ENCODE measurements around the gene TEX14. TPM values are rescaled to one million over a fixed set of nuclear protein-coding genes. Genes with fewer than 3 reads are reported as not detected.

TEX14 gene
- total and polyA plus RNA-seq, 4 experiments from 2014 or later: 1.3 to 1.6 TPM; not detected in 2

- no peaks in the 10 kb centered on the region for H3K36me3 ChIP-seq (ENCODE audit: insufficient read depth, low read length)
- Mint-ChIP-seq H3K27me3 (peaks cover 0 to 2% of the 10 kb centered on the region in 2 donors), H3K9me3 (peaks cover 0 to 2% (median 0%) of the 10 kb centered on the region in 8 donors), H3K4me1 (peaks cover 6 to 24% (median 14%) of the 10 kb centered on the region in 4 donors), H3K27ac (no peak overlapping the region), H3K36me3 (peaks cover 0 to 12% of the 10 kb centered on the region in 2 donors), H3K4me3 (peak overlapping the region in 1 of 8 donors; percentile 26)
- no peak overlapping the region for H3K27ac ChIP-seq (ENCODE audit: low read depth, low read length)
- POLR2A ChIA-PET (ENCODE audit: partially characterized antibody): no interaction called here
- peaks cover 14% of the 10 kb centered on the region for H3K4me1 ChIP-seq (ENCODE audit: insufficient read depth, low read length)
- no peak for DNase-seq
- CTCF ChIA-PET (ENCODE audit: partially characterized antibody): interaction anchor here (1.2 kb wide), 1 partner anchor 56 kb away, joined by 3 read pairs; no protein-coding TSS in a partner anchor
- intact Hi-C loops (cut with micrococcal nuclease): no loop called here
- no peaks in the 10 kb centered on the region for H3K27me3 ChIP-seq (ENCODE audit: insufficient read depth, low read length)
- no peak overlapping the region for H3K4me3 ChIP-seq (ENCODE audit: low read length in 2 of 2)
- H3K9me3 ChIP-seq (ENCODE audit: control insufficient read depth in 1 of 2, low read length in 2 of 2): no peaks in the 10 kb centered on the region
Observed at GRCh38 chr17:58521680-58522079, 170.2 kb downstream of the TEX14 start.

GRCh38 chr17:58520843-58521430 lies 170.9 kb downstream of the TEX14 start:
- intact Hi-C loops (cut with micrococcal nuclease): no loop called here
- no peaks in the 10 kb centered on the region for H3K9me3 ChIP-seq (ENCODE audit: control insufficient read depth in 1 of 2, low read length in 2 of 2)
- peaks cover 0 to 2% (median 0%) of the 10 kb centered on the region in 8 donors for H3K9me3 Mint-ChIP-seq
- peaks cover 13 to 31% (median 21%) of the 10 kb centered on the region in 4 donors for H3K4me1 Mint-ChIP-seq
- peak overlapping the region in 3 of 8 donors; percentile 20 to 46 (median 42) for H3K4me3 Mint-ChIP-seq
- H3K4me3 ChIP-seq (ENCODE audit: low read length in 2 of 2): no peak overlapping the region
- POLR2A ChIA-PET (ENCODE audit: partially characterized antibody): no interaction called here
- no peaks in the 10 kb centered on the region for H3K27me3 ChIP-seq (ENCODE audit: insufficient read depth, low read length)
- peak overlapping the region in 4 of 7 donors; percentile 22 to 32 (median 30) for H3K27ac Mint-ChIP-seq
- H3K27ac ChIP-seq (ENCODE audit: low read depth, low read length): no peak overlapping the region
- no peaks in the 10 kb centered on the region for H3K36me3 ChIP-seq (ENCODE audit: insufficient read depth, low read length)
- CTCF ChIA-PET (ENCODE audit: partially characterized antibody): interaction anchor here (1.5 kb wide), 1 partner anchor 482 kb away, joined by 3 read pairs; no protein-coding TSS in a partner anchor
- DNase-seq: no peak
- peaks cover 0 to 12% of the 10 kb centered on the region in 2 donors for H3K36me3 Mint-ChIP-seq
- H3K4me1 ChIP-seq (ENCODE audit: insufficient read depth, low read length): peaks cover 22% of the 10 kb centered on the region
- peaks cover 0 to 2% of the 10 kb centered on the region in 2 donors for H3K27me3 Mint-ChIP-seq

GRCh38 chr17:58517928-58518609 lies 173.8 kb downstream of the TEX14 start:
- peaks cover 26 to 54% (median 36%) of the 10 kb centered on the region in 4 donors for H3K4me1 Mint-ChIP-seq
- peak overlapping the region; percentile 65 for H3K27ac ChIP-seq (ENCODE audit: low read depth, low read length)
- POLR2A ChIA-PET (ENCODE audit: partially characterized antibody): interaction anchor here (0.6 to 3.4 kb wide), 27 partner anchors 12 to 668 kb away, joined by 3 to 67 read pairs (median 9); partner anchors contain the start of genes HSF5, MKS1, MRPS23 and PRR11

GRCh38 chr17:58517378-58517927 lies 174.4 kb downstream of the TEX14 start:
- intact Hi-C loops (cut with micrococcal nuclease): loop anchor here (1.0 to 10.0 kb wide), 5 partner anchors 590 to 1685 kb away; partner anchors contain the start of genes AKAP1, C17orf67, CLTC and DGKE
- Histone ChIP-seq H3K36me3 (ENCODE audit: insufficient read depth, low read length) (no peaks in the 10 kb centered on the region), H3K9me3 (ENCODE audit: control insufficient read depth in 1 of 2, low read length in 2 of 2) (no peaks in the 10 kb centered on the region), H3K4me3 (ENCODE audit: low read length in 2 of 2) (peak overlapping the region; percentile 82 to 98), H3K27me3 (ENCODE audit: insufficient read depth, low read length) (no peaks in the 10 kb centered on the region), H3K27ac (ENCODE audit: low read depth, low read length) (peak overlapping the region; percentile 65), H3K4me1 (ENCODE audit: insufficient read depth, low read length) (peaks cover 51% of the 10 kb centered on the region)
- peaks cover 0 to 2% of the 10 kb centered on the region in 2 donors for H3K27me3 Mint-ChIP-seq
- ChIA-PET POLR2A (ENCODE audit: partially characterized antibody) (interaction anchor here (0.6 to 3.4 kb wide), 18 partner anchors 11 to 667 kb away, joined by 3 to 67 read pairs (median 10); partner anchors contain the start of genes HSF5, MKS1, MRPS23 and PRR11), CTCF (ENCODE audit: partially characterized antibody) (interaction anchor here (1.1 to 2.8 kb wide), 4 partner anchors 29 to 488 kb away, joined by 3 to 40 read pairs (median 16); partner anchors contain the start of gene HSF5)
- H3K36me3 Mint-ChIP-seq: peaks cover 0 to 22% of the 10 kb centered on the region in 2 donors
- H3K9me3 Mint-ChIP-seq: peaks cover 0 to 2% (median 0%) of the 10 kb centered on the region in 8 donors
- H3K27ac Mint-ChIP-seq: peak overlapping the region; percentile 90 to 99 (median 97)
- no peak for DNase-seq
- peaks cover 30 to 59% (median 42%) of the 10 kb centered on the region in 4 donors for H3K4me1 Mint-ChIP-seq
- H3K4me3 Mint-ChIP-seq: peak overlapping the region; percentile 88 to 100 (median 96)

More at GRCh38 chr17:58517928-58518609, 173.8 kb downstream of the TEX14 start:
- DNase-seq: peak; percentile 100
- peaks cover 46% of the 10 kb centered on the region for H3K4me1 ChIP-seq (ENCODE audit: insufficient read depth, low read length)
- H3K9me3 ChIP-seq (ENCODE audit: control insufficient read depth in 1 of 2, low read length in 2 of 2): no peaks in the 10 kb centered on the region
- no peaks in the 10 kb centered on the region for H3K27me3 ChIP-seq (ENCODE audit: insufficient read depth, low read length)
- H3K27ac Mint-ChIP-seq: peak overlapping the region; percentile 90 to 99 (median 97)
- H3K27me3 Mint-ChIP-seq: peaks cover 0 to 2% of the 10 kb centered on the region in 2 donors
- H3K9me3 Mint-ChIP-seq: peaks cover 0 to 2% (median 0%) of the 10 kb centered on the region in 8 donors
- peaks cover 0 to 18% of the 10 kb centered on the region in 2 donors for H3K36me3 Mint-ChIP-seq
- peak overlapping the region; percentile 88 to 100 (median 96) for H3K4me3 Mint-ChIP-seq
- CTCF ChIA-PET (ENCODE audit: partially characterized antibody): interaction anchor here (1.0 to 2.8 kb wide), 21 partner anchors 11 to 638 kb away, joined by 3 to 40 read pairs (median 5); partner anchors contain the start of genes HSF5, RAD51C and TEX14
- intact Hi-C loops (cut with micrococcal nuclease): loop anchor here (1.0 to 10.0 kb wide), 23 partner anchors 14 to 1686 kb away; partner anchors contain the start of genes AKAP1, C17orf67, CLTC and DGKE
- peak overlapping the region; percentile 82 to 98 for H3K4me3 ChIP-seq (ENCODE audit: low read length in 2 of 2)
- no peaks in the 10 kb centered on the region for H3K36me3 ChIP-seq (ENCODE audit: insufficient read depth, low read length)

- H3K4me1 Mint-ChIP-seq: peaks cover 30 to 65% (median 44%) of the 10 kb centered on the region in 4 donors
- peaks cover 1 to 28% of the 10 kb centered on the region in 2 donors for H3K36me3 Mint-ChIP-seq
- Histone ChIP-seq H3K9me3 (ENCODE audit: control insufficient read depth in 1 of 2, low read length in 2 of 2) (no peaks in the 10 kb centered on the region), H3K4me1 (ENCODE audit: insufficient read depth, low read length) (peaks cover 51% of the 10 kb centered on the region), H3K36me3 (ENCODE audit: insufficient read depth, low read length) (peaks cover under 1% of the 10 kb centered on the region), H3K27me3 (ENCODE audit: insufficient read depth, low read length) (no peaks in the 10 kb centered on the region), H3K4me3 (ENCODE audit: low read length in 2 of 2) (peak overlapping the region; percentile 82 to 98), H3K27ac (ENCODE audit: low read depth, low read length) (peak overlapping the region; percentile 65)
- no peak for DNase-seq
- ChIA-PET POLR2A (ENCODE audit: partially characterized antibody) (interaction anchor here (0.6 to 3.4 kb wide), 12 partner anchors 14 to 667 kb away, joined by 3 to 67 read pairs (median 12); partner anchors contain the start of genes HSF5, MRPS23, PRR11 and SKA2), CTCF (ENCODE audit: partially characterized antibody) (interaction anchor here (0.7 to 2.8 kb wide), 6 partner anchors 29 to 489 kb away, joined by 3 to 40 read pairs (median 4); partner anchors contain the start of gene HSF5)
- peak overlapping the region; percentile 90 to 99 (median 97) for H3K27ac Mint-ChIP-seq
- intact Hi-C loops (cut with micrococcal nuclease): loop anchor here (1.0 to 10.0 kb wide), 5 partner anchors 590 to 1685 kb away; partner anchors contain the start of genes AKAP1, C17orf67, CLTC and DGKE
- peaks cover 0 to 2% of the 10 kb centered on the region in 2 donors for H3K27me3 Mint-ChIP-seq
- H3K9me3 Mint-ChIP-seq: peaks cover 0 to 2% (median 0%) of the 10 kb centered on the region in 8 donors
- H3K4me3 Mint-ChIP-seq: peak overlapping the region; percentile 88 to 100 (median 96)
Observed at GRCh38 chr17:58516644-58517377, 175.0 kb downstream of the TEX14 start.

- no peak overlapping the region for H3K27ac ChIP-seq (ENCODE audit: low read depth, low read length)
- Mint-ChIP-seq H3K27me3 (peaks cover 0 to 2% of the 10 kb centered on the region in 2 donors), H3K36me3 (peaks cover 15 to 43% of the 10 kb centered on the region in 2 donors), H3K27ac (peak overlapping the region; percentile 78 to 98 (median 87)), H3K9me3 (peaks cover 0 to 2% (median 0%) of the 10 kb centered on the region in 8 donors), H3K4me1 (peaks cover 31 to 74% (median 47%) of the 10 kb centered on the region in 4 donors), H3K4me3 (peak overlapping the region in 7 of 8 donors; percentile 55 to 88 (median 78))
- no peak overlapping the region for H3K4me3 ChIP-seq (ENCODE audit: low read length in 2 of 2)
- peaks cover 51% of the 10 kb centered on the region for H3K4me1 ChIP-seq (ENCODE audit: insufficient read depth, low read length)
- ChIA-PET POLR2A (ENCODE audit: partially characterized antibody) (interaction anchor here (1.0 to 2.9 kb wide), 9 partner anchors 16 to 342 kb away, joined by 4 to 11 read pairs (median 5); partner anchors contain the start of genes HSF5 and SUPT4H1), CTCF (ENCODE audit: partially characterized antibody) (interaction anchor here (0.6 to 2.4 kb wide), 11 partner anchors 10 to 640 kb away, joined by 3 to 9 read pairs (median 3); partner anchors contain the start of genes HSF5 and SKA2)
- DNase-seq: no peak
- intact Hi-C loops (cut with micrococcal nuclease): loop anchor here (5.0 to 10.0 kb wide), 4 partner anchors 1102 to 1683 kb away; partner anchors contain the start of genes AKAP1, C17orf67, CLTC and DGKE
- no peaks in the 10 kb centered on the region for H3K9me3 ChIP-seq (ENCODE audit: control insufficient read depth in 1 of 2, low read length in 2 of 2)
- peaks cover 16% of the 10 kb centered on the region for H3K36me3 ChIP-seq (ENCODE audit: insufficient read depth, low read length)
- H3K27me3 ChIP-seq (ENCODE audit: insufficient read depth, low read length): no peaks in the 10 kb centered on the region
Observed at GRCh38 chr17:58515286-58515685, 176.6 kb downstream of the TEX14 start.
